ENCODE data around the gene EFCAB6.

GRCh38 chr22:43642319-43643206 lies 169.5 kb downstream of the EFCAB6 start:
- TF ChIP-seq CTCF (IDR thresholded peaks at IDR 0.05; ENCODE audit: low read depth, low read length, missing input control) (no peak), TAF1 (conservative IDR thresholded peaks at IDR 0.05) (no peak), RAD21 (IDR thresholded peaks at IDR 0.05) (no peak), FOXA1 (IDR thresholded peaks at IDR 0.05) (no peak), EGR1 (IDR thresholded peaks at IDR 0.05; ENCODE audit: low read depth in 2 of 2) (no peak), MAX (IDR thresholded peaks at IDR 0.05) (no peak), SP1 (IDR thresholded peaks at IDR 0.05) (no peak), REST (IDR thresholded peaks at IDR 0.05) (no peak), ZBTB33 (IDR thresholded peaks at IDR 0.05) (no peak), RXRA (IDR thresholded peaks at IDR 0.05) (no peak)
